SK-N-MC (cell line): ENCODE data around the gene MRFAP1L1.

ENCODE experiments used
- DNase-seq: peaks from one replicate; pipeline ENCODE4 v3.0.0-alpha.2; 2011; ENCODE audit warnings: low read depth, low spot score
- H3K27ac ChIP-seq: fragments of 200-600 bp; sonication (generic); 2 replicates; pipeline ENCODE4 v1.5.1; 2016; ENCODE audit warnings: mixed run types
- H3K36me3 ChIP-seq: fragments of 200-600 bp; sonication (generic); 2 replicates; pipeline ENCODE4 v1.6.1; 2017; ENCODE audit warnings: antibody characterized with exemption, low read length, mixed read lengths; ENCODE audit not compliant: insufficient read depth
- H3K4me3 ChIP-seq: fragments of 200-600 bp; sonication (generic); 2 replicates; pipeline ENCODE4 v1.5.1; 2016
- H3K9ac ChIP-seq: fragments of 200-600 bp; sonication (generic); 2 replicates; pipeline ENCODE4 v1.8.0; 2017; ENCODE audit warnings: mixed run types, mixed read lengths; ENCODE audit not compliant: insufficient read length
- H3K9me3 ChIP-seq: fragments of 200-600 bp; sonication (generic); 2 replicates; pipeline ENCODE4 v1.6.1; 2017; ENCODE audit warnings: low read depth, mild to moderate bottlenecking, antibody characterized with exemption, low read length, moderate library complexity, mixed read lengths
- EZH2 ChIP-seq: fragments of 200-600 bp; sonication (generic); IDR thresholded peaks from one replicate; pipeline ENCODE4 v1.6.1; 2017; ENCODE audit warnings: antibody characterized with exemption
- FOXP2 ChIP-seq: optimal IDR thresholded peaks from 2 replicates; pipeline ENCODE3; 2011; ENCODE audit warnings: mild to moderate bottlenecking, moderate library complexity; ENCODE audit not compliant: insufficient read depth; ENCODE audit errors: extremely low read length, control extremely low read depth
- POLR2AphosphoS5 ChIP-seq: IDR thresholded peaks from 2 replicates; pipeline ENCODE4 v1.6.1; 2012; ENCODE audit warnings: mild to moderate bottlenecking, low read depth, low read length, borderline replicate concordance

The MRFAP1L1 gene

DNA sequence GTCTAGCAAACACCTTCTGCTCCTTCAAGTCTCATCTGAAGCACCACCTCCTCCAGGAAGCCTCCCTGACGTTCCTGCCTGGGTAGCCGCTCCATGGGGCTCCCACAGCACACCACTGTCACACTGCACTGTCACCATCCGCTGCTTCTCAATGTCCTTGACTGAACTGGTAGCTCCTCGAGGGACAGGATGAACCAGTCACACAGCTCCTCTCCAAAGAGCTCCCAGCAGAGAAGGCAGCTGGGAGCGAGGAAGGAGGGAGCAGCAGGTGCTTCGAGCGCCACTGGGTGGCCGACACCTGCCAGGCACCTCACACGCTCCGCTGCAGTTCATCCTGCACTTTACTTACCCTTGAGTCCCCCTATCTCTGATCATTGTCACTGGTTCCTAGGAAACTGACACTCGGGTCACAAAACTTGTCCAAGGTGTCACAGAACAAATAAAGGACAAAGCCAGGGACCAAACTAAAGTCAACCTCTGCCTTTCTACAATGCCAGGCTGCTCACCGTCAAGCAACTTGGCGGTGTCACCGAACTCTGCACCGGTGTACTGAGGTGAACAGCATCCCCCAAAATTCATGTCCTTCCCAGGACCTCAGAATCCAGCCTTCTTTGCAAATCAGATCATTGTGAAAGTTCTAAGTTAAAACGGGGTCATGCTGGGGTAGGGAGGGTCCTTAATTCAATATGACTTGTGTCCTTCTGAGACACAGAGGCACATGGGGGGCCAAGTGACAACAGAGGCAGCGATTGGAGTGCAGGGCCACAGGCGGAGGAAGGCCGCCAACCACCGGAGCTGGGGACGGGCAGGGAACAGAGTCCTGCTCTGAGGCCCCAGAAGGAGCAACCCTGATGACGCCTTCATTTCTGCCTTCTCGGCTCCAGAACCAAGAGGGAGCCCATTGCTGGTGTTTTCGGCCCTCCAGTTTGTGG is 21.5 kb downstream of the MRFAP1L1 start:
- Histone ChIP-seq H3K9me3 (no peaks in the 10 kb centered on the region), H3K27ac (no peak overlapping the region), H3K36me3 (no peaks in the 10 kb centered on the region), H3K4me3 (no peak overlapping the region), H3K9ac (no peak overlapping the region)
- DNase-seq: no peak
- no peak for TF ChIP-seq POLR2AphosphoS5
- TF ChIP-seq EZH2: no peak
- TF ChIP-seq FOXP2: no peak

DNA sequence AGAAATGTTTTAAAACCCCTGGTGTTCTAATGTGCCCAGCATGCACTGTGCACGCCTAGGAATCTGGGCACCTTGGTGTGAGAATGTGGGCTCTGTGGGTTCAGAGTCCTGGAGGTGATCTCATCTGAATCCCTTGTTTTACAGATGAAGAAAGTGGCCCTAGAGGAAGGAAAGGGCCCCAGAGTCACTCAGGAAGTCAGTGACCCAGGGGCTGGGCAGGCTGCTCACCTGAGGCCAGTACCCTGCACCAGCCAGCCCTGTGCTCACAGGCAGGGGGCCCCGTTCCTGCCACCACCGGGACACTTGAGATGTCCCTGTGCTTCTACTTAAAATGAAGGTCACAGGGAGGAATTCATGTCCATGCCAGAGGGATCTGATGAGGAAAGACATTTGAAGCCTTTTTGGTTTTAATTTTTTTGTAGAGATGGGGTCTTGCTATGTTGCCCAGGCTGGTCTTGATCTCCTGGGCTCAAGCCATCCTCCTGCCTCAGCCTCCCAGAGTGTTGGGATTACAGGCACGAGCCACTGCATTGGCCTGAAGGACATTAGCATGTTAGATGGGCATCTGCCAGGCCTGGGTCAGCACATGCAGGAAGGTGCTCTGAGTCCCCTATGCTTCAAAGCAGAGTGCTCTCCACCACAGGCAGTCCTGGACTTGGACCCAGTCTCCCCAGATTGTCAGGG is 23.4 kb downstream of the MRFAP1L1 start:
- Histone ChIP-seq H3K9me3 (no peaks in the 10 kb centered on the region), H3K9ac (no peak overlapping the region), H3K36me3 (no peaks in the 10 kb centered on the region), H3K27ac (no peak overlapping the region), H3K4me3 (no peak overlapping the region)
- DNase-seq: no peak
- TF ChIP-seq EZH2 (no peak), POLR2AphosphoS5 (no peak), FOXP2 (no peak)

DNA sequence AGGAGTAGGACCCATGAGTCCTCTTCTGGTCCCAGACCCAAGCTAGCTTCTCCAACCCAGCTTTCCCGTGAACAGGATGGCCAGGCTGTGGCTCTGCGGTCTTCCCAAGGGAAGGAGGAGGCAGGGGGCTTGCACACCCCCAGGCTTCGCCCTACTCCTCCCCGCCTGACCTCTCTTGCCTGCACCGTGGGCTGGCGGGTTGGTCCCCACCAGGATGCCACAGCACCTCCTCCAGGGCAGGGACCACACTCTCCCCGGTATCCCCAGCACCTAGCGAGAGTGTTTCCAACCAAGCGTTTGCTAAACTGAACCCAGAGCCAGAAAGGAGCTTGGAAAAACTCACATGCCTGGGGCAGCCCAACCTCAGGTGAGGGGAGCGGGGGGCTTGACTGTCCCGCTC is 25.0 kb downstream of the MRFAP1L1 start:
- no peak for DNase-seq
- Histone ChIP-seq H3K4me3 (no peak overlapping the region), H3K9ac (no peak overlapping the region), H3K9me3 (no peaks in the 10 kb centered on the region), H3K27ac (no peak overlapping the region), H3K36me3 (no peaks in the 10 kb centered on the region)
- TF ChIP-seq EZH2 (no peak), FOXP2 (no peak), POLR2AphosphoS5 (no peak)

DNA sequence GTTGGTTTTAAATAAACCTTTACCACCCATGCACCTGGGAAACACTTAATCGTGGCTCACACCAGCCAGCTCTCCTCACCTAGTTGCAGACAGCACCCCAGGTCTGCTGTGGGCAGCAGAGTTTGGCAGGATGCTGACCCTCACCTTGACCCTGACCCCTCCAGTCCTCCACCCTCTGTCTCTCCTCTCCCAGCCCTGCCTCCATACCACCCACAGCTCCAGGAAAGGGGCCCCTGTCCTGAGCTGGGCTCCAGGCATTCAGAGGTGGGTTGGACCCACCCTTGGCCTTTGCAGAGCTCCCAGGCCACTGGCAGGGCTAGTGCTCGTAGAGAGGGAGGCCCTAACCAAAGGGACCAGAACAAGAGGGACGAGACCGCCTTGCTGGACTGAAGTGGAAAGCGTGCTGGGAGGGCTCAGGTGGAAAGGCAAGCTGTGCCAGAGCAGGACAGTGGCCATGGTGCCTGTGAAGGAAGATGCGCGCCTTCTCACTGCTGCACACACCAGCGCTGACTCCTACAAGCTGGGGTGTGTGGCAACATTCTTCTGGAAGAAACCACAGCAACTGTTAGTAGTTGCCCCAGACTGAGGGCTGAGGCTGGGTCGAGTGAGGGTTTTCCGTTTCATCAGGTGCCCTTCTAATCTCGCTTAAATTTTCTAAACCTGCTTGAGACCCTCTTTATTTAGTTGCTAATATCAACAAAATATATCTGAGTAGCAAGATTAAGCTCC is 26.6 kb downstream of the MRFAP1L1 start:
- TF ChIP-seq POLR2AphosphoS5: no peak
- no peak for TF ChIP-seq FOXP2
- no peak for TF ChIP-seq EZH2
- Histone ChIP-seq H3K9me3 (no peaks in the 10 kb centered on the region), H3K9ac (no peak overlapping the region), H3K4me3 (no peak overlapping the region), H3K36me3 (no peaks in the 10 kb centered on the region), H3K27ac (no peak overlapping the region)
- no peak for DNase-seq

DNA sequence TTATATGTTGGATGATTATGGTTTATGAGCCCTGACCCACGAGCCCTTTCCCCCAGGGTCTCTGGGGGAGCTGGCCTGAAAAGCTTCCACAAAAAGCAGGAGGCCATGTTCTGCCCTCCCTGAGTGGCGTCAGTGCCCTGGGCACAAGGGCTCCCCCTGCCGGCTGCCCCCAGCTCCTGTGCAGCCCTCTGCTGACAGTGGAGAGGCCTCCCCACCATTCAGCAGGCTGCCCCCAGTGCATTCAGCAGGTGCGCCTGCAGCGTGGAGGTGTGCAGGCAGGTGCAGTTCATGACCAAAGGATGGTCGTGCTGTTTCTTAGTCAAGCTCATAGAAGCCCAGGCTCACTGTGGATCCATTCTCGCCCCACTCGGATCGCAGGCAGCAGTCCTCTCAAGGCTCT is 28.5 kb downstream of the MRFAP1L1 start:
- no peaks in the 10 kb centered on the region for H3K36me3 ChIP-seq
- H3K9me3 ChIP-seq: no peaks in the 10 kb centered on the region
- TF ChIP-seq FOXP2 (no peak), EZH2 (no peak), POLR2AphosphoS5 (no peak)
- no peak overlapping the region for H3K4me3 ChIP-seq
- no peak overlapping the region for H3K9ac ChIP-seq
- no peak for DNase-seq
- H3K27ac ChIP-seq: no peak overlapping the region

DNA sequence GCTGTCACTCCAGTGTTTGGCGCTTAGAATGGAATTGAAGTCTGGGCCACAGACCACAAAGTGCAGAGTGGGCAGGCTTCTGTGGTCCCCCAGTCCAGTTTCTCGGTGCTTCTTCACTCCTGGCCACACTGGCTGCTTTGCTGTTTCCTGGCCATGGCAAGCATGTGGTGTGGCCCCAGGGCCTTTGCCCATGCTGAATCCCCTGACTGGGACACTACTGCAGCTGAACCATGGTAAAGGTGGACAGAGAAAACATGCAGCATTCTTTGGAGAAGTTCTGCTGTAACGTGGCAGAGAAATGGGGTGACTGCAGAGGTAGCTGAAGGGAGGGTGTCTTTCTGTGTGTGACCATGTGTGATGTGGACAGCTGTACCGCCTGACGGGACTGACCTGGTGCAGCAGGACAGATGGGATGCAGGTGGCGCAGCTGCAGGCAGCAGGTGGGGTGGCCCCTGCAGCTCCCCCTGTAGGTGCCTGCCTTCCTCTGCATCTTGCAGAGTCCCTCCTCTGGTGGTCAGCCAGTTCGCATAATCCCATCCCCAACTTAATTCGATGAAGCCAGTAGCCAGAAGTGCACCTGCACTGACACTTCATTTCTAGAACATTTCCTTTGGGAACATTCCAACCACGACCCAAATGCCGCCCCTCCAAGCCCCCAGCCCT is 29.2 kb downstream of the MRFAP1L1 start:
- no peaks in the 10 kb centered on the region; the same call in 1 of the 2 replicates for H3K36me3 ChIP-seq
- no peak for DNase-seq
- no peak overlapping the region for H3K4me3 ChIP-seq
- no peak overlapping the region for H3K27ac ChIP-seq
- H3K9me3 ChIP-seq: no peaks in the 10 kb centered on the region
- TF ChIP-seq EZH2: no peak
- no peak for TF ChIP-seq FOXP2
- no peak for TF ChIP-seq POLR2AphosphoS5
- H3K9ac ChIP-seq: no peak overlapping the region

DNA sequence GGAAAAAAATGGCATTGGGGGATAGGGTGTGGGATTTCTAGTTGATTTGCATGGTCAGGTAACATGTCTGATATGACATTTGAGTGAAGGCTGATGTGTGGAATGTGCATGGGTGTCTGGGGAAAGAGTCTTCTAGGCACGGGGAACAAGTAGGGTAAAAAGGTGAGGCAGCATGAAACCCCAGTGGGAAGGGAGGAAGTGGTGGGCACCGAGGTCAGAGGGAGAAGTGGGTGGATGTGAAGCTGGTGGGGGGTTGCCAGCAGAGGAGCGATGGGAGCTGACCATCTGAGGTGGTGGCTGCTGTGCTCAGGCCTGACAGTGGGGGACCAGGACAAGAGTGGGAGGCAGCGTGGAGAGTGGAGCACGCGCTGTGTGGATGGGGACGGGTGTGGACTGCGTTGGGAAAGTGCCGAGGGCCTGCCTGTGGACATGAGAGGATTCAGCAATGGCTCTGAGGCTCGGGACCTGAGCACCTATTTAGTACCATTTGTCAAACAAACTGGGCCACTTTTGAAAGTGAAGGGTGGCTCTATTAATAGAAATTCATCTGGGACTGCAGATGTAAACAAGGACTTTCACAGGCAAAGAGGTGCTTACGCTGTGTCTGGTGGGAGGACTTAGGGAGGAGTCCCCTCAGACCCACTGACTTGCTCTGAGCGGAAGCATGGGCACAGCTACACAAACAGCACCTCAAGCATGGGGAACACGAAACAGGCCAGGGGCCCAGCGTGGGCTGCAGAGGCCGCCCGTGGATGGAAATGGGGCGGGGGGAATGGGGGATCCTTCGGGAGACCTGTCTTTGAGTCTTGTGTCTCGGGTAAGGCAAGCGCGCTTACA is 32.7 kb downstream of the MRFAP1L1 start:
- Histone ChIP-seq H3K9ac (no peak overlapping the region), H3K9me3 (no peaks in the 10 kb centered on the region), H3K27ac (no peak overlapping the region), H3K4me3 (no peak overlapping the region), H3K36me3 (no peaks in the 10 kb centered on the region; the same call in 1 of the 2 replicates)
- TF ChIP-seq EZH2 (no peak), FOXP2 (no peak), POLR2AphosphoS5 (no peak)
- DNase-seq: no peak
